ENCODE data around the gene VCL. TPM values are rescaled to one million over a fixed set of nuclear protein-coding genes. Genes with fewer than 3 reads are reported as not detected.

The VCL gene
- total and polyA plus RNA-seq, 12 donors, result 117 to 369 (median 237) TPM

DNA sequence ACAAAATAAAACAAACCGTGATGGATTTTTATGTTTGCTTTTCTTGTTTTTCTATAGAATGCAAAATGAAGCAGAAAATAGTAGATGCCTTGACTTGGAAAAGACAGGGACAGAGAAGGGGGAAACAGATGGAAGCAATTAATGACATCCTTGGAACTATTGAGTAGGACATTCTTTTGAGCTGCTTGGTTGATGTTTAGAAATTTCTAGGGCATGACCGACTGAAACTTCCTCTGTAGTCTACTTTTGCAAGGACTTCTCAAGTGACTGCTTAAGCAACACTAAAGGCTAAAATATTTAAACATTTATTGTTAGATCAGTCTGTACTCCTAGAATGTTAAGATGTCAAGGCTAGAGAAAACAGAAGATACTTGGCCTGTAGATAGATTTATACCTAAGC lies 49.4 kb downstream of the VCL start:
- Histone ChIP-seq H3K4me1 (peaks cover 2 to 81% (median 60%) of the 10 kb centered on the region in 9 donors), H3K9me3 (no peaks in the 10 kb centered on the region), H3K27ac (peak overlapping the region in 6 of 10 donors; percentile 15 to 68 (median 50)), H3K36me3 (peaks cover 0 to 44% (median 5%) of the 10 kb centered on the region in 9 donors), H3K27me3 (no peaks in the 10 kb centered on the region), H3K4me3 (no peak overlapping the region)
- intact Hi-C loops (cut with DNase I), result loop anchor here in 1 of 10 donors (5.0 kb wide), 1 partner anchor 45 kb away; no protein-coding TSS in a partner anchor
- WGBS, 2 donors, result 53 to 68% methylated on average over 2 of the region's 2 CpGs
- no peak for ATAC-seq
- TF ChIP-seq, protein P1, sequence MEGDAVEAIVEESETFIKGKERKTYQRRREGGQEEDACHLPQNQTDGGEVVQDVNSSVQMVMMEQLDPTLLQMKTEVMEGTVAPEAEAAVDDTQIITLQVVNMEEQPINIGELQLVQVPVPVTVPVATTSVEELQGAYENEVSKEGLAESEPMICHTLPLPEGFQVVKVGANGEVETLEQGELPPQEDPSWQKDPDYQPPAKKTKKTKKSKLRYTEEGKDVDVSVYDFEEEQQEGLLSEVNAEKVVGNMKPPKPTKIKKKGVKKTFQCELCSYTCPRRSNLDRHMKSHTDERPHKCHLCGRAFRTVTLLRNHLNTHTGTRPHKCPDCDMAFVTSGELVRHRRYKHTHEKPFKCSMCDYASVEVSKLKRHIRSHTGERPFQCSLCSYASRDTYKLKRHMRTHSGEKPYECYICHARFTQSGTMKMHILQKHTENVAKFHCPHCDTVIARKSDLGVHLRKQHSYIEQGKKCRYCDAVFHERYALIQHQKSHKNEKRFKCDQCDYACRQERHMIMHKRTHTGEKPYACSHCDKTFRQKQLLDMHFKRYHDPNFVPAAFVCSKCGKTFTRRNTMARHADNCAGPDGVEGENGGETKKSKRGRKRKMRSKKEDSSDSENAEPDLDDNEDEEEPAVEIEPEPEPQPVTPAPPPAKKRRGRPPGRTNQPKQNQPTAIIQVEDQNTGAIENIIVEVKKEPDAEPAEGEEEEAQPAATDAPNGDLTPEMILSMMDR (IDR thresholded peaks at IDR 0.05), result no peak
- DNase-seq, result no peak

DNA sequence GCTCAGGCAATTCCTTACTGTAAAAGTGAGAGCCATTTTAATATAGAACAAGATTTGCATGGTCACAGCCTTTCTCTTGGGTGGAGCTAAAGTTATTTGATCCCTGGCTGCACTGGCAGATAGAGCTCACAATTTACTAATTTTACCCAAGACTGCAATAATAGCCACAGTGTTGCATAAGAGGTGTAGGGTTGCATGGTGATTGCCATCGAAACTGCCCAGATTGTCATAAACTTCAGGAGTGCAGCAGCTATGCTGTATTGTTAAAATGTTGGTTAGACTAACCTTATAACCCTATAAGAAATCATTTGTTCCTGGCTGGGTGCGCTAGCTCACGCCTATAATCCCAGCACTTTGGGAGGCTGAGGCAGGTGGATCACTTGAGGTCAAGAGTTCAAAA lies 50.0 kb downstream of the VCL start:
- Histone ChIP-seq H3K27me3 (no peaks in the 10 kb centered on the region), H3K36me3 (peaks cover 0 to 42% (median 5%) of the 10 kb centered on the region in 9 donors), H3K4me1 (peaks cover 2 to 86% (median 65%) of the 10 kb centered on the region in 9 donors), H3K4me3 (no peak overlapping the region), H3K9me3 (no peaks in the 10 kb centered on the region), H3K27ac (peak overlapping the region in 7 of 10 donors; percentile 15 to 68 (median 49))
- intact Hi-C loops (cut with DNase I), result loop anchor here in 1 of 10 donors (5.0 kb wide), 1 partner anchor 46 kb away; no protein-coding TSS in a partner anchor
- TF ChIP-seq, protein P1 (IDR thresholded peaks at IDR 0.05), result no peak
- no peak for DNase-seq
- WGBS, 2 donors, result 80 to 84% methylated on average over 3 of the region's 3 CpGs
- ATAC-seq, result peak in 3 of 8 donors; percentile 13 to 24 (median 15)

DNA sequence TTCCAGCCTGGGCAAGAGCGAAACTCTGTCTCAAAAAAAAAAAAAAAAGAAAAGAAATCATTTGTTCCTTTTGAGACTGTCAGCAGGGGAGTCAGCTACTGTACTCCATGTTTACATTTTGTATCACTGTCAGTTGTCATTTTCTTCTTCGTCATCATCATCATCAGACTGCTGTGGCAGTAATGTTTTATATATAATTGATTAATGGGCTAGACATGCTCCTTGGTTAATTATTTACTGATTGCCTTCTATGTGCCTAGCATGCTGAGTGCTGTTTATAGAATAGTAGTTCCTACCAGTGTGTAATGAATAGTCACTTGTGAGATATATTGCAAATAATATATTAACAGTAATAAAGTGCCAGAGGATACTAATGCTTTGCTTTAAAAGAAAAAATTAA lies 50.5 kb downstream of the VCL start:
- Histone ChIP-seq H3K36me3 (peaks cover 0 to 36% (median 3%) of the 10 kb centered on the region in 9 donors), H3K9me3 (no peaks in the 10 kb centered on the region), H3K4me1 (peaks cover 2 to 89% (median 66%) of the 10 kb centered on the region in 9 donors), H3K27me3 (no peaks in the 10 kb centered on the region), H3K27ac (peak overlapping the region in 5 of 10 donors; percentile 39 to 83 (median 50)), H3K4me3 (no peak overlapping the region)
- ATAC-seq (no peak), DNase-seq (no peak)
- intact Hi-C loops (cut with DNase I), result loop anchor here in 1 of 10 donors (5.0 kb wide), 1 partner anchor 46 kb away; no protein-coding TSS in a partner anchor
- TF ChIP-seq, protein P1 (IDR thresholded peaks at IDR 0.05), result no peak
- 95 to 100% methylated on average over 2 of the region's 2 CpGs for WGBS, 2 donors

DNA sequence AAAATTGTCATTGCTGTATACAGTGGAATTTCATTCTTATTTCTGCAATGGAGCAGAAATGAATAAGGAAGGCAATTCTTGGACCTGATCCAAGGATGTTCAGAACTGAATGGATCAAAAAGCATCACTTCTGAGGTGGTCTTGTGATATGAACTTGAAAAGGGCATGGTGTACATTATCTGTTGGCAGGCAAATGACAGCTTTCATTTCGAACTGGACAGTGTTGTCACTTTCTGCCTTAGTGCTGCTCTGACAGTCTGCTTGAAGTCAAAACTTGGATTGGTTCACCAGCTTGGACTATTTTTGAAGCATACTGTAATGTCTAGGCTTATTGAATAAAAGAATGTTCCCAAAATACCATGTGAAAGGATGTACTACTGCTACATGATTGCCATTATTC lies 52.0 kb downstream of the VCL start:
- ATAC-seq, result peak in 7 of 8 donors; percentile 45 to 79 (median 59)
- TF ChIP-seq, protein P1 (IDR thresholded peaks at IDR 0.05), result no peak
- 13 to 14% methylated on average over 1 of the region's 1 CpG for WGBS, 2 donors
- intact Hi-C loops (cut with DNase I), result loop anchor here in 2 of 10 donors (5.0 to 10.0 kb wide), 2 partner anchors 45 to 48 kb away; no protein-coding TSS in a partner anchor
- H3K27ac ChIP-seq, result peak overlapping the region in 9 of 10 donors; percentile 13 to 83 (median 39)
- H3K36me3 ChIP-seq, result peaks cover 0 to 21% (median 0%) of the 10 kb centered on the region in 9 donors
- H3K4me3 ChIP-seq, result no peak overlapping the region
- no peaks in the 10 kb centered on the region for H3K27me3 ChIP-seq
- H3K9me3 ChIP-seq, result no peaks in the 10 kb centered on the region
- H3K4me1 ChIP-seq, result peaks cover 2 to 98% (median 70%) of the 10 kb centered on the region in 9 donors
- no peak for DNase-seq
